ENCODE data around the gene DAO.

GRCh38 chr12:108838194-108839017 lies 41.5 kb upstream of the DAO start:
- peak; percentile 95 for TF ChIP-seq POLR2AphosphoS5 (IDR thresholded peaks at IDR 0.05; ENCODE audit: low read depth)
- TF ChIP-seq, protein P1, sequence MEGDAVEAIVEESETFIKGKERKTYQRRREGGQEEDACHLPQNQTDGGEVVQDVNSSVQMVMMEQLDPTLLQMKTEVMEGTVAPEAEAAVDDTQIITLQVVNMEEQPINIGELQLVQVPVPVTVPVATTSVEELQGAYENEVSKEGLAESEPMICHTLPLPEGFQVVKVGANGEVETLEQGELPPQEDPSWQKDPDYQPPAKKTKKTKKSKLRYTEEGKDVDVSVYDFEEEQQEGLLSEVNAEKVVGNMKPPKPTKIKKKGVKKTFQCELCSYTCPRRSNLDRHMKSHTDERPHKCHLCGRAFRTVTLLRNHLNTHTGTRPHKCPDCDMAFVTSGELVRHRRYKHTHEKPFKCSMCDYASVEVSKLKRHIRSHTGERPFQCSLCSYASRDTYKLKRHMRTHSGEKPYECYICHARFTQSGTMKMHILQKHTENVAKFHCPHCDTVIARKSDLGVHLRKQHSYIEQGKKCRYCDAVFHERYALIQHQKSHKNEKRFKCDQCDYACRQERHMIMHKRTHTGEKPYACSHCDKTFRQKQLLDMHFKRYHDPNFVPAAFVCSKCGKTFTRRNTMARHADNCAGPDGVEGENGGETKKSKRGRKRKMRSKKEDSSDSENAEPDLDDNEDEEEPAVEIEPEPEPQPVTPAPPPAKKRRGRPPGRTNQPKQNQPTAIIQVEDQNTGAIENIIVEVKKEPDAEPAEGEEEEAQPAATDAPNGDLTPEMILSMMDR (IDR thresholded peaks at IDR 0.05; ENCODE audit: insufficient read depth, low read length): no peak
- no peak for TF ChIP-seq GABPA (IDR thresholded peaks at IDR 0.05; ENCODE audit: low read depth)
- TF ChIP-seq, protein P2, sequence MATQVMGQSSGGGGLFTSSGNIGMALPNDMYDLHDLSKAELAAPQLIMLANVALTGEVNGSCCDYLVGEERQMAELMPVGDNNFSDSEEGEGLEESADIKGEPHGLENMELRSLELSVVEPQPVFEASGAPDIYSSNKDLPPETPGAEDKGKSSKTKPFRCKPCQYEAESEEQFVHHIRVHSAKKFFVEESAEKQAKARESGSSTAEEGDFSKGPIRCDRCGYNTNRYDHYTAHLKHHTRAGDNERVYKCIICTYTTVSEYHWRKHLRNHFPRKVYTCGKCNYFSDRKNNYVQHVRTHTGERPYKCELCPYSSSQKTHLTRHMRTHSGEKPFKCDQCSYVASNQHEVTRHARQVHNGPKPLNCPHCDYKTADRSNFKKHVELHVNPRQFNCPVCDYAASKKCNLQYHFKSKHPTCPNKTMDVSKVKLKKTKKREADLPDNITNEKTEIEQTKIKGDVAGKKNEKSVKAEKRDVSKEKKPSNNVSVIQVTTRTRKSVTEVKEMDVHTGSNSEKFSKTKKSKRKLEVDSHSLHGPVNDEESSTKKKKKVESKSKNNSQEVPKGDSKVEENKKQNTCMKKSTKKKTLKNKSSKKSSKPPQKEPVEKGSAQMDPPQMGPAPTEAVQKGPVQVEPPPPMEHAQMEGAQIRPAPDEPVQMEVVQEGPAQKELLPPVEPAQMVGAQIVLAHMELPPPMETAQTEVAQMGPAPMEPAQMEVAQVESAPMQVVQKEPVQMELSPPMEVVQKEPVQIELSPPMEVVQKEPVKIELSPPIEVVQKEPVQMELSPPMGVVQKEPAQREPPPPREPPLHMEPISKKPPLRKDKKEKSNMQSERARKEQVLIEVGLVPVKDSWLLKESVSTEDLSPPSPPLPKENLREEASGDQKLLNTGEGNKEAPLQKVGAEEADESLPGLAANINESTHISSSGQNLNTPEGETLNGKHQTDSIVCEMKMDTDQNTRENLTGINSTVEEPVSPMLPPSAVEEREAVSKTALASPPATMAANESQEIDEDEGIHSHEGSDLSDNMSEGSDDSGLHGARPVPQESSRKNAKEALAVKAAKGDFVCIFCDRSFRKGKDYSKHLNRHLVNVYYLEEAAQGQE (IDR thresholded peaks at IDR 0.05; ENCODE audit: insufficient replicate concordance, low read depth): no peak
- no peak for TF ChIP-seq SPI1 (IDR thresholded peaks at IDR 0.05; ENCODE audit: borderline replicate concordance, low read depth)

All from HL-60 (cell line).